ENCODE measurements around the gene PRKCH.

GRCh38 chr14:61409782-61410181 is 88.4 kb downstream of the PRKCH start:
- TF ChIP-seq CTCF (IDR thresholded peaks at IDR 0.05) (no peak), SIN3A (IDR thresholded peaks at IDR 0.05; ENCODE audit: borderline replicate concordance, insufficient read depth, low read depth, low read length) (no peak), TCF7L2 (IDR thresholded peaks at IDR 0.05; ENCODE audit: low read depth, low read length) (no peak)

All from Panc1 (cell line).